HG03520 (cell line): ENCODE measurements around the gene ZNF582.

Experiments used
- ATAC-seq: cut with Tn5 transposase; IDR thresholded peaks from one replicate; pipeline ENCODE4 v1.9.1; 2021; ENCODE audit warnings: mild to moderate bottlenecking, moderate library complexity; ENCODE audit not compliant: unreplicated experiment

ZNF582 gene

DNA sequence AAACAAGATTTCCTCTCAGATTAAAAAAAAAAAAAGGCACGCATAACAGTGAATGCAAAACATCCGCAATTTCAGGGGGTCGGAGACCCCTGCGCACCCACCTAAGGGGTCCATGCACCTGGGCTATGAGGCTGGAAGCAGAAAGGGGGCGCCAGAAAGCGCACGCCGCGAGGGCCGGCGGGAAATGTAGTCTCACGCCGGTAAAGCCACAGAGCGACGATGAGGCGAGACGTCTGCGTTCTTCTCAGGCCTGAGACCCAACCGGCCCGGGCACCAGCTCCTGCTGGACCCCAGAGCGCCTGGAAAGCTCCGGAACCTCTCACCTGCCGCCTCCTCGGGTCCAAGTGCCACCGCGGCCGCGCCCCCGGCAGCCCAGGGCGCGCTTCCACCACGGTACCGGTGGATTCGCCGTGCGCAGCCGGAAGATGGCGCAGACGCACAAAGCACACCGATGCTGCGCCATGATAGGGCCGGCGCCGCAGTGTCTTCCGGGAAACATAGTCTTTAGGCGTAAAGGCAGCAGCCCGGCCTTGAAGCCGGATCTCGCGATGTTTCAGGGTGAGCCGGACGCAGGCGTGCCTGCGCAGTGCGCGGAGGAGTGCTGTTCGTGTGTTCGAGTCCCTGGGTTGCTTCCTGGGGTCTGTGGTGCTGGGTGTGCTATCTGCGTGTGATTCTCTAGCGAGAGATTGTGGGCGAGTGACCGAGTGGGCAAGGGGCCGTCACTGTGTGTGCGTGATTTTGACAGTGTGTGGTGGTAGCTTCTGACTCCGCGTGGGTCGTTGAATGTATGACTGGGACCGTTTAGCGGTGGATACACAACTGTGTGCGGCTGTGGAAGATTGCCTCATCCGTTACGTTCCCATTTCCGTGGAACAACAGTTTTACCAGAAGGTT lies at the start of gene ZNF582:
TSS of gene ZNF582 (minus strand) at position 416 of the 894 bp plus-strand sequence. CDS start 1,782 bp downstream, outside the sequence.
- ATAC-seq: peak; percentile 87

- ATAC-seq: no peak
Measured at GRCh38 chr19:56441206-56441792, 48.0 kb upstream of the ZNF582 start.

- ATAC-seq: no peak
Measured at GRCh38 chr19:56423985-56424353, 30.6 kb upstream of the ZNF582 start.

DNA sequence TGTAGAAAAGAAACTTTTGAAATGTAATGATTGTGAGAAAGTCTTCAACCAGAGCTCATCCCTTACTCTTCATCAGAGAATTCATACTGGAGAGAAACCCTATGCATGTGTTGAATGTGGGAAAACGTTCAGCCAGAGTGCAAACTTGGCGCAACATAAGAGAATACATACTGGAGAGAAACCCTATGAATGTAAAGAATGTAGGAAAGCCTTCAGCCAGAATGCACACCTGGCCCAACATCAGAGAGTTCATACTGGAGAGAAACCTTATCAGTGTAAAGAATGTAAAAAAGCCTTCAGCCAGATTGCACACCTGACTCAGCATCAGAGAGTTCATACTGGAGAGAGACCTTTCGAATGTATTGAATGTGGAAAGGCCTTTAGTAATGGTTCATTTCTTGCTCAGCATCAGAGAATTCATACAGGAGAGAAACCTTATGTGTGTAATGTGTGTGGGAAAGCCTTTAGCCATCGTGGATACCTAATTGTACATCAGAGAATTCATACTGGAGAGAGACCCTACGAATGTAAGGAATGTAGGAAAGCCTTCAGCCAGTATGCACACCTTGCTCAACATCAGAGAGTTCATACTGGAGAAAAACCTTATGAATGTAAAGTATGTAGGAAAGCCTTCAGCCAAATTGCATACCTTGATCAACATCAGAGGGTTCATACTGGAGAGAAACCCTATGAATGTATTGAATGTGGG lies 30.1 kb upstream of the ZNF582 start:
- ATAC-seq: no peak

- ATAC-seq: no peak
Measured at GRCh38 chr19:56405062-56405461, 11.7 kb upstream of the ZNF582 start.

- peak; percentile 15 for ATAC-seq
Measured at GRCh38 chr19:56404705-56405056, 11.3 kb upstream of the ZNF582 start.

DNA sequence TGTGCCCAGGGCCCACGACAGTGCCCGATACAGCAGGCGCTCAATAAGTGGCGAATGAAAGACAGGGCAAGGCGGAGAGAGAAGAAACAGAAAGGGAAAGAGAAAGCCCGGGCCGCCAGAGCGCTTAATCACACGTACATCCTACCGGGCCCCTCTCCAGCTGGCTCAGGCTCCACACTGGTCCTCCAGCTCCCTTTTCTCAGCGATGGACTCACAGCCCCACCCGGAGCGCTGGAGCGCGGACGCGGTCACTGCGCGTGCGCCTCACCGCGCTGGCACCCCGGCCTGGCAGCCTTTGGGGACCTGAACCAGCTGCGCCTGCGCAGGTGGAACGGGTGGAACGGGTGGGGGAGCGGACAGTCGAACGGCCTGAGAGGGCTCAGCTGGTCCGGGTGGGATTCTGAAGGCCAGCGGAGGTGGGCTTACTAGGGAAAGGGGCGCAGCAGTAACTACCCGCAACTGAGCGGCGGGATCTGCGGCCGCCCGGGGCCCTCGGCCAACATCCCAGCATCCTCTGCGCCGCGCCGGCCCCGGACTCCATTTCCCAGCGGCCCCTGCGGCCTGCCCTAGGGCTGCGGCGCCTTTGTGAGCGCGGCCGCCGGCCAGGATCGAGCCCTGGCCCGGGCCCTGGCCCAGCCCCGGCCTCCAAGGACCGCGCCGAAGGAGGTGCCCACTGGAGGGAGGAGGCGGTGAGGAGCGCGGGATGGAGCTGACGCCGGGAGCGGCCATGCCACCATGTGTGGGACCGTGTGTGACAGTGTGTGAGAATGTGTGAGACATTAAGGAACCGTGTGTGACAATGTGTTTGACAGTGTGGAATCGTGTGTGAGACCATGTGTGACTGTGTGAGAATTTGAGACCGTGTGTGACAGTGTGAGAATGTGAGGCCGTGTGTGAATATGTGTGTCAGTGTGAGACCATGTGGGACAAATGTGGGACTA lies 10.7 kb upstream of the ZNF582 start, which contains the start of gene ZNF583:
TSS of gene ZNF583 (plus strand) at position 569 of the 941 bp plus-strand sequence. CDS start 2,783 bp downstream, outside the sequence.
- peak; percentile 77 for ATAC-seq

DNA sequence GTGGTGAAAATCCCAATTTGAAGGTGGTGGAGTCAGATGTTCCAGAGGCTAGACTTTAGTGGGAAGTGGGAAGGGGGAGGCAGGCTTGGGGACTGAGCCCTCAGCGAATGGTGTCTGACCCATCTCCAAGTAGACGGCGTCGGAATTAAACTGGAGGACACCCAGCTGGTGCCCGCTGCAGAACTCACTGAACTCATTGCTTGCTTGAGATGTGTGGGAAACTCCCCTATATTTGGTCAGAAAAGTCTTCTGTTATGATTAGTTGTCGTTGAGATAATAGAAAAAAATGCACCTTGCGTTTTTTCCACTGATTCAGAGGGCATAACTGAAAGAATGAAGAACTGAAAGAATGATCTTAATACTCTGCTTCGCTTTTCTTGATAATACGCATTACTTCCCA lies 9.9 kb upstream of the ZNF582 start:
- ATAC-seq: no peak

DNA sequence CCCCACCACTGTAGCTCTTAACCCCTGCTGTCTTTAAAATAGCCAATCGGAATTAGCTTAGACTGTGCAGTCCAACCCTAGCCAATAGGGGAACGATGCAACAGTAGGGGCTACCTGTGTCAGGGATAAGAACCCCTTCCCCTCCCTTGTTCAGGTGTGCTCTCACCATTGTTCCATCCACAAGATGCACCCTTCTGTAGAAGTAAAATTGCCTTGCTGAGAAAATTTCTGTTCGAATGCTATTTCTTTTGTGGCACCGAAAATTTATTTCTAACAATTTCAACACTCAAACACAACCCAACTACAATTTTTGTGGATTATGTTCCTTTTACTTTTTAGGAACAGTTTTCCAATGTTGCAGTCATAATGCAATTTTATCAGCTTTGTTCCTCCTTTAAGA lies 7.2 kb upstream of the ZNF582 start:
- no peak for ATAC-seq

DNA sequence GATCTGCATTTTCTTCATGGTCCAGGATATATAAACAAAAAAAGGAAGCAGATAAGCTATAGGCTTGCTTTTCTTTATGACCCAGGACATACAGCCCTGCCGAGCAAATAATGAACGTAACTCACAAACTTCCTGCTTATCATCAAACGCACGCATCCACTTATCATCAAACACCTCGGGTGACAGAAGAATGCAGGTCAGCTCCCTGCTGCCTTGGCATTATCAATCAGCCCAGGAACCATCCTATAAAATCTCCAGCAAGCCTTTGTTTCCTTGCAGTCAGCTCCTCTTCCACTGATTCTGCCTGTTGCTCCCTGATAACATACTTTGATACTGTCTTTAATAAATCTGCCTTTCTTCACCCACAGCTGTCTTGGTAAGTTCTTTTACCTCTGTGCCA lies 5.5 kb upstream of the ZNF582 start:
- ATAC-seq: no peak

- no peak for ATAC-seq
Measured at GRCh38 chr19:56383826-56384605, 9.3 kb downstream of the ZNF582 start.

DNA sequence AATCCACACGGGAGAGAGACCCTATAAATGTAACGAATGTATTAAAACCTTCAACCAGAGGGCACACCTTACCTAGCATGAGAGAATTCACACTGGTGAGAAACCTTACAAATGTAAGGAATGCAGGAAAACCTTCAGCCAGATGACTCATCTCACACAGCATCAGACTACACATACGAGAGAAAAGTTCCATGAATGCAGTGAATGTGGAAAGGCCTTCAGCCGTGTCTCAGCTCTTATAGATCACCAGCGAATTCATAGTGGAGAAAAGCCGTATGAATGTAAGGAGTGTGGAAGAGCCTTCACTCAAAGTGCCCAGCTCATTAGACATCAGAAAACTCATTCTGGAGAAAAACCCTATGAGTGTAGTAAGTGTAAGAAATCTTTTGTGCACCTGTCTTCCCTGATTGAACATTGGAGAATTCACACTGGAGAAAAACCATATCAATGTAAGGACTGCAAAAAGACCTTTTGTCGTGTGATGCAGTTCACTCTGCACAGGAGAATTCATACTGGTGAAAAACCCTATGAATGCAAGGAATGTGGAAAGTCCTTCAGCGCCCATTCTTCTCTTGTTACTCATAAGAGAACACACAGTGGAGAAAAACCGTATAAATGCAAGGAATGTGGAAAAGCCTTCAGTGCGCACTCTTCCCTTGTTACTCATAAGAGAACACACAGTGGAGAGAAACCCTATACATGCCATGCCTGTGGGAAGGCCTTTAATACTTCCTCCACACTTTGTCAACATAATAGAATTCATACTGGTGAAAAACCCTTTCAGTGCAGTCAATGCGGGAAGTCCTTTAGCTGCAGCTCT lies 16.0 kb downstream of the ZNF582 start:
- no peak for ATAC-seq

DNA sequence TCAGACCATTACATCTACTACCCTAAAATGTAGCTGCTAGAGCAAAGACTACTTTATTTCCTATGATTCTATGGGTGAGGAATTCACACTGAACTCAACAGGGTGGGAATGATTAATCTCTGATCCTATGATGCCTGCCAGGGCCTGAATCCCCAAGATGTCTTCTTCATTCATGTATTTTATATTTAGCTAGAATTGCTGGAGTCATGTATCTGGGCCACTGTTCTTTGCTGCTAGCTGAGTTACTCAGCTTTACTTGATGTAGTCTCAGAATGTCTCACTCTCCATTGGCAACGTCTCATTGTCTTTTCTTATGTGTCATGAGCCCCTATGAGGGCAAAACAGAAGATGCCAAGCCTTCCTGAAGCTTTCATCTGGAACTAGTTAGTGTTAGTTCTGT lies 21.1 kb downstream of the ZNF582 start:
- no peak for ATAC-seq

DNA sequence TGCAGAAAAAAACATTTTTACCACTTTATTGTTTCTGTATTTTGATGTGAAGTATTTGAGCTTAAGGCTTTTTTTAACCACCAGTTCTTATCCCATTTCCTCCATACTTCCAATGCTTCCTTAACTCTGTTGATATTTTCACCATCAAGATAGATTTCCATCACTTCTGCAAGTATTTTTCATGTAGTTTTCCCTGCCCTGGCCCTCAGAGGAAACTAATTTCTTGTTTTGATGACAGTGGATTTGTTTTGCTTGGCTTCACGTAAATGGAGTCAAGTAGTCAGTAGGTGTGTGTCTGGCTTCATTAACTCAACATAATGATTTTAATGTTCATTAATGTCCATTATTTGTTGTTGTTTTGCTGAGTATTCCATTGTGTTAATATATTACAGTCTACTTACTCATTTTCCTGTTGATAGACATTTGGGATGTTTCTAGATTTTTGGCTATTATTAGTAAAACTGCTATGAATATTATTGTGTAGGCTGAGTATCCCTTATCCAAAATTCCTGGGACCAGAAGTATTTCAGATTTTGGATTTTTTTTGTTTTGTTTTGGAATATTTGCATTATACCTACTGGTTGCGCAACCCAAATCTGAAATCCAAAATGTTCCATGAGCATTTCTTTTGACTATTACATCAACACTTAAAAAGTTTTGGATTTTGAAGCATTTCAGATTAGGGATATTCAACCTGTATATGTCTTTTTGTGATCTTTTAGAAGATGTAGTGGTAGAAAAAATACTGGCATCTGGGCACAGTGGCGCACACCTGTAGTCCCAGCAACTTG lies 23.3 kb downstream of the ZNF582 start:
- ATAC-seq: no peak

DNA sequence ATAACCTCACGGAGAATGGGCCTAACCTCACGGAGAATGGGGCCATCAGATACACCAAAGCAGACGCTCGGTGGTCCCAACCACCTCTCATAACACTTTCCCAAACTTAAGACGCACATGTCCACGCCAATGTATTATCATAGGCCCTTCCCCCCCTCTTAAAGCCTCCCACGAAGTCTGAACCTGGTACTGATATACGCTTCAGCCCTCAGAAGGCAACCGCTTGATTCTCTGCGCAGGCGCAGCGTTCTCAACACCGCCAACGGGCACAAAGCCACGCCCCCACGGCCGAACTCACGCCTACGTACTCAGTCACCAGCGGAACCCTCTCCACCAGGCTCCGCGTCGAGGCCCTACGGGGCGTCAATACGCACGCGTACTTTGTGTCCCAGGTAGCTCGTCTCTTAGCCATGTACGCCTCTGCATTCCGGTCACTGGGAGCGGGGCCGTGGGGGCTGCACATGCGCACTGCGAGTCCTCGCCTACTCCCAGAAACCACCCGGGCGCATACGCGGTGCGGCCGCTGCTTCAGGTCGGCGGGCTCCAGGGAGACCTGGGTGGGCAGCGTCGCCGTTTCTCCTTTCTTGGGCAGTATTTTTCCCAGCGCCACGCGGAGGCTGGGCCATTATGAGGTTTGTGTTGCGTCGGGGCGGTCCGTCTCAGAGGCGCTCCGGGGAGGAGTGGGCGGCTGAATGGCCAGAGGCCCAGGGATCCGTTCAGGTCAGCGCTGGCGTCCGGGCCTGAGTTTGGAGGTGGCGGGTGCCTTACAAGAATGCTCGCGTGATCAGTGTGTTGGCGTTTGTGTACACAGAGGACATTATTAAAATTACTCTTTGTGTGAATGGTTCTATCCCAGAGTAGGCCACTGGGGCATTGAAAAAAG lies 25.3 kb downstream of the ZNF582 start:
- no peak for ATAC-seq

DNA sequence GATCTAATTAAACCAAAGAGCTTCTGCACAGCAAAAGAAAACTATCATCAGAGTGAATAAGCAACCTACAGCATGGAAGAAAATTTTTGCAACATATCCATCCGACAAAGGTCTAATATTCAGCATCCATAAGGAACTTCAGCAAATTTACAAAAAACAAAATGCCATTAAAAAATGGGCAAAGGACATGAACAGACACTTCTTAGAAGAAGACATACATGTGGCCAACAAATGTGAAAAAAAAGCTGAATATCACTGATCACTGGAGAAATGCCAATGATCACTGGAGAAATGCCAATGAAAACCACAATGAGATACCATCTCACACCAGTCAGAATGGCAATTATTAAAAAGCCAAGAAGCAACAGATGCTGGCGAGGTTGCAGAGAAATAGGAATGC lies 32.5 kb downstream of the ZNF582 start:
- no peak for ATAC-seq

- no peak for ATAC-seq
Measured at GRCh38 chr19:56356944-56357343, 36.4 kb downstream of the ZNF582 start.
